Uterus (tissue), 2 donors: ENCODE data around the gene CCNL2.

Source experiments
- CTCF ChIP-seq, 4 experiments: fragments of 200-600 bp in 2 of 4; fragments of 450-650 bp in 2 of 4; sonication (generic) in 2 of 4; IDR thresholded peaks; one replicate each; pipeline ENCODE4 v1.5.1; 2016 to 2019; ENCODE audit warnings: antibody characterized with exemption in 4 of 4, mild to moderate bottlenecking in 2 of 4, moderate library complexity in 1 of 4
- POLR2A ChIP-seq, 2 donors: fragments of 450-650 bp; IDR thresholded peaks; one replicate each; pipeline ENCODE4 v1.6.1; 2016; ENCODE audit warnings: antibody characterized with exemption in 2 of 2, mild to moderate bottlenecking in 1 of 2, moderate library complexity in 1 of 2

GRCh38 chr1:1340791-1341548, 58.2 kb downstream of the CCNL2 start:
- TF ChIP-seq CTCF (IDR thresholded peaks at IDR 0.05) = no peak
- no peak for TF ChIP-seq POLR2A (IDR thresholded peaks at IDR 0.05)
